A549 (cell line): Measurements from ENCODE around the gene CDC5L. TPM values are rescaled to one million over a fixed set of nuclear protein-coding genes. Genes with fewer than 3 reads are reported as not detected.

Experiments
- ATAC-seq, 2 experiments: fragments of 200-7000 bp in 1 of 2; fragments of >200 bp in 1 of 2; cut with Nextera tagmentation in 1 of 2; cut with Tn5 transposase in 1 of 2; 3 replicates each; pipeline versions ENCODE4 v1.8.0 to v1.9.1; 2018 to 2020; ENCODE audit warnings: mild to moderate bottlenecking in 1 of 2, moderate library complexity in 1 of 2
- CTCF ChIA-PET: fragments of 300-600 bp; sonication (Branson Sonifier 250); formaldehyde crosslinking; extraction: SDS; loops from one replicate; lab custom pipeline; 2021; ENCODE audit warnings: antibody characterized with exemption, inconsistent platforms; lab: Yijun Ruan, JAX
- POLR2A ChIA-PET: fragments of 350-600 bp; formaldehyde crosslinking; extraction: SDS; loops from one replicate; lab custom pipeline; 2021; ENCODE audit warnings: antibody characterized with exemption, inconsistent platforms; lab: Yijun Ruan, JAX
- DNase-seq, 2 experiments: peaks; one replicate each; pipeline versions ENCODE4 v3.0.0 to v3.0.0-alpha.2; 2011 to 2016; ENCODE audit warnings: low read depth in 1 of 2, low spot score in 1 of 2
- FAIRE-seq: peaks from 2 replicates; lab custom pipeline; 2011; peaks lifted over from hg19 to GRCh38; lab: Jason Lieb, UNC
- H3K27ac ChIP-seq, 2 experiments: fragments of >200 bp; sonication (Bioruptor Twin); formaldehyde crosslinking; 3 replicates each; pipeline ENCODE4 v1.5.1; 2016 to 2017
- H3K4me1 ChIP-seq: fragments of >200 bp; sonication (Bioruptor Twin); formaldehyde crosslinking; 3 replicates; pipeline ENCODE4 v1.6.1; 2016
- H3K4me2 ChIP-seq: fragments of >200 bp; sonication (Bioruptor Twin); formaldehyde crosslinking; 3 replicates; pipeline ENCODE4 v1.6.1; 2016
- H3K4me3 ChIP-seq: fragments of >200 bp; sonication (Bioruptor Twin); formaldehyde crosslinking; 3 replicates; pipeline ENCODE4 v1.5.1; 2016
- H3K9me3 ChIP-seq: fragments of >200 bp; sonication (Bioruptor Twin); formaldehyde crosslinking; 3 replicates; pipeline ENCODE4 v1.6.1; 2016
- CHD2 ChIP-seq: fragments of 150-350 bp; IDR thresholded peaks from 2 replicates; pipeline ENCODE4 v1.6.1; 2014; ENCODE audit warnings: low read length; ENCODE audit not compliant: partially characterized antibody
- CHD4 ChIP-seq: fragments of 200-600 bp; sonication (generic); IDR thresholded peaks from 2 replicates; pipeline ENCODE4 v1.6.1; 2016; ENCODE audit warnings: antibody characterized with exemption, mild to moderate bottlenecking, borderline replicate concordance
- CTCF ChIP-seq: fragments of >200 bp; sonication (Bioruptor Twin); formaldehyde crosslinking; IDR thresholded peaks from 3 replicates; pipeline ENCODE4 v1.5.1; 2016
- ELK1 ChIP-seq: fragments of 150-350 bp; IDR thresholded peaks from 2 replicates; pipeline ENCODE4 v1.6.1; 2014; ENCODE audit warnings: low read depth, mild to moderate bottlenecking, low read length
- ESRRA ChIP-seq: fragments of 150-350 bp; IDR thresholded peaks from 2 replicates; pipeline ENCODE4 v1.6.1; 2014; ENCODE audit warnings: mild to moderate bottlenecking, low read length, borderline replicate concordance
- HDAC2 ChIP-seq: fragments of 200-600 bp; sonication (generic); IDR thresholded peaks from 2 replicates; pipeline ENCODE4 v1.6.1; 2016
- JUN ChIP-seq, 2 experiments: fragments of >200 bp; sonication (Bioruptor Twin); formaldehyde crosslinking; IDR thresholded peaks; 2 replicates in 1 of 2; 3 replicates in 1 of 2; pipeline ENCODE4 v1.6.1; 2016 to 2017
- NPAS2 ChIP-seq: fragments of 250-450 bp; sonication (Bioruptor Pico); IDR thresholded peaks from 2 replicates; pipeline ENCODE4 v1.8.0; 2022; ENCODE audit warnings: mild to moderate bottlenecking, moderate library complexity, borderline replicate concordance
- PBX3 ChIP-seq: IDR thresholded peaks from 2 replicates; pipeline ENCODE4 v1.6.1; 2012
- POLR2A ChIP-seq: IDR thresholded peaks from 2 replicates; pipeline ENCODE4 v1.6.1; 2012; ENCODE audit warnings: mild to moderate bottlenecking, low read length
- RARB ChIP-seq: fragments of 250-450 bp; sonication (Bioruptor Pico); IDR thresholded peaks from 2 replicates; pipeline ENCODE4 v1.8.0; 2021; ENCODE audit warnings: mild to moderate bottlenecking, moderate library complexity
- SREBF2 ChIP-seq: fragments of 450-650 bp; IDR thresholded peaks from 2 replicates; pipeline ENCODE4 v1.6.1; 2014; ENCODE audit warnings: mild to moderate bottlenecking, moderate library complexity
- ZC3H11A ChIP-seq: fragments of 450-650 bp; IDR thresholded peaks from 2 replicates; pipeline ENCODE4 v1.6.1; 2014; ENCODE audit warnings: antibody characterized with exemption, mild to moderate bottlenecking
- ZSCAN20 ChIP-seq: fragments of 250-450 bp; sonication (Bioruptor Pico); IDR thresholded peaks from 2 replicates; pipeline ENCODE4 v1.8.0; 2022; ENCODE audit warnings: mild to moderate bottlenecking, moderate library complexity
- WGBS: methylation state at CpG from one replicate; pipeline ENCODE4 v1.1.6; 2017; ENCODE audit errors: missing lambda C conversion rate; 5-methylcytosine and 5-hydroxymethylcytosine counted together
- polyA plus RNA-seq, 4 experiments: library from polyadenylated mRNA; depleted of rRNA in 3 of 4; stranded (reverse); fragments of >200 nt; fragmentation: RNase III in 1 of 4; extraction: RNeasy Plus Mini Kit Qiagen cat#74134 plus additional on column Dnase treatment in 1 of 4; gene quantifications; 2 replicates in 3 of 4; 3 replicates in 1 of 4; pipeline ENCODE4 v1.2.3, GENCODE V29; 2011 to 2017
- TF ChIP-seq, protein P1 (sequence below): fragments of 450-650 bp; IDR thresholded peaks from 2 replicates; pipeline ENCODE4 v1.6.1; 2014; ENCODE audit warnings: antibody characterized with exemption

Gene CDC5L
- polyA plus RNA-seq, 2 of the 4 experiments (the other 2 are of a cell fraction) = 12.8 to 20.5 TPM

GRCh38 chr6:44339301-44339700 lies 48.2 kb upstream of the CDC5L start:
- CTCF ChIA-PET = interaction anchor here (0.6 to 7.2 kb wide), 29 partner anchors 9 to 243 kb away, joined by 3 to 181 read pairs (median 4); partner anchors contain the start of genes AARS2, NFKBIE and TMEM151B
- FAIRE-seq = no peak
- H3K9me3 ChIP-seq = no peaks in the 10 kb centered on the region
- H3K4me3 ChIP-seq = no peak overlapping the region
- no peak overlapping the region for H3K4me2 ChIP-seq
- TF ChIP-seq CHD4 (no peak), RARB (CRISPR knock-in tag) (no peak), ELK1 (no peak), CHD2 (no peak), ZC3H11A (no peak)
- TF ChIP-seq, all 56 proteins: peak for 0
- ATAC-seq = no peak
- Histone ChIP-seq H3K27ac (no peak overlapping the region), H3K4me1 (no peaks in the 10 kb centered on the region)
- 64% methylated on average over 5 of the region's 5 CpGs for WGBS
- POLR2A ChIA-PET = no interaction called here
- no peak for DNase-seq

- Histone ChIP-seq H3K4me2 (no peak overlapping the region), H3K9me3 (no peaks in the 10 kb centered on the region), H3K4me3 (no peak overlapping the region), H3K27ac (no peak overlapping the region), H3K4me1 (no peaks in the 10 kb centered on the region)
- ATAC-seq = peak; percentile 51 to 62; a peak in 3 of 6 replicates
- peak in 1 of 2 experiments; percentile 22 for DNase-seq
- POLR2A ChIA-PET = no interaction called here
- 24% methylated on average over 4 of the region's 7 CpGs for WGBS
- CTCF ChIA-PET = interaction anchor here (0.6 to 7.2 kb wide), 19 partner anchors 9 to 240 kb away, joined by 3 to 181 read pairs (median 5); partner anchors contain the start of genes AARS2, NFKBIE and TMEM151B
- TF ChIP-seq HDAC2 (no peak), CHD2 (no peak), RARB (CRISPR knock-in tag) (no peak), ZSCAN20 (CRISPR knock-in tag) (no peak), PBX3 (no peak), POLR2A (no peak), SREBF2 (no peak), JUN (IDR thresholded peaks at IDR 0.05) (no peak), ESRRA (no peak), NPAS2 (CRISPR knock-in tag) (no peak), CTCF (no peak)
- TF ChIP-seq, protein P1, sequence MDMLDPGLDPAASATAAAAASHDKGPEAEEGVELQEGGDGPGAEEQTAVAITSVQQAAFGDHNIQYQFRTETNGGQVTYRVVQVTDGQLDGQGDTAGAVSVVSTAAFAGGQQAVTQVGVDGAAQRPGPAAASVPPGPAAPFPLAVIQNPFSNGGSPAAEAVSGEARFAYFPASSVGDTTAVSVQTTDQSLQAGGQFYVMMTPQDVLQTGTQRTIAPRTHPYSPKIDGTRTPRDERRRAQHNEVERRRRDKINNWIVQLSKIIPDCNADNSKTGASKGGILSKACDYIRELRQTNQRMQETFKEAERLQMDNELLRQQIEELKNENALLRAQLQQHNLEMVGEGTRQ = no peak
- FAIRE-seq = no peak
These were observed 47.5 kb upstream of the CDC5L start for GRCh38 chr6:44339763-44340625.
